22Rv1 (cell line): ENCODE measurements around the gene DCST2.
A peak's percentile ranks its signal among the peaks of the same experiment; 100 is the strongest.

Experiments used
- H3K27ac ChIP-seq: fragments of 450-650 bp; 2 replicates; pipeline ENCODE4 v1.5.1; 2017
- CTCF ChIP-seq: fragments of 450-650 bp; IDR thresholded peaks from 2 replicates; pipeline ENCODE4 v1.5.1; 2017; ENCODE audit warnings: mild to moderate bottlenecking
- ZFX ChIP-seq: fragments of 450-650 bp; IDR thresholded peaks from 2 replicates; pipeline ENCODE4 v1.6.1; 2017; ENCODE audit warnings: antibody characterized with exemption, borderline replicate concordance

Gene DCST2

GRCh38 chr1:154982341-154982740, 51.2 kb downstream of the DCST2 start:
- peak overlapping the region; percentile 80 for H3K27ac ChIP-seq
- no peak for TF ChIP-seq ZFX
- no peak for TF ChIP-seq CTCF

- no peak for TF ChIP-seq CTCF
- no peak for TF ChIP-seq ZFX
- H3K27ac ChIP-seq = peak overlapping the region; percentile 98; the same call in 1 of the 2 replicates
Observed at GRCh38 chr1:154978360-154978759, 55.2 kb downstream of the DCST2 start.

- H3K27ac ChIP-seq = peak overlapping the region; percentile 98; the same call in 1 of the 2 replicates
Observed at GRCh38 chr1:154977762-154978161, 55.8 kb downstream of the DCST2 start.

GRCh38 chr1:154975409-154976059, 58.0 kb downstream of the DCST2 start:
- peak overlapping the region; percentile 98 for H3K27ac ChIP-seq
- TF ChIP-seq ZFX (no peak), CTCF (no peak)

GRCh38 chr1:154974808-154975408, 58.7 kb downstream of the DCST2 start:
- TF ChIP-seq ZFX = no peak
- TF ChIP-seq CTCF = no peak
- H3K27ac ChIP-seq = peak overlapping the region; percentile 98

- TF ChIP-seq ZFX (no peak), CTCF (no peak)
- H3K27ac ChIP-seq = peak within 1 kb of the TSS; percentile 98
Observed at GRCh38 chr1:154974102-154974807, 59.3 kb downstream of the DCST2 start, which contains the start of gene CKS1B. Gene CKS1B (plus strand): TSS chr1:154974681. CDS start chr1:154974746, 65 bp downstream.

GRCh38 chr1:154973344-154974101, 60.1 kb downstream of the DCST2 start:
- TF ChIP-seq CTCF = peak; percentile 62
- TF ChIP-seq ZFX = no peak
- peak overlapping the region; percentile 98 for H3K27ac ChIP-seq
